Measurements from ENCODE around the gene BTN1A1. TPM values are rescaled to one million over a fixed set of nuclear protein-coding genes. Genes with fewer than 3 reads are reported as not detected.

Gene BTN1A1
- polyA plus RNA-seq, 3 donors = 0.14 to 0.23 (median 0.17) TPM

- DNase-seq (ENCODE audit: extremely low read depth in 1 of 11, low read depth in 9 of 11, low spot score in 4 of 11) = peak; percentile 75 to 93 (median 86)
Observed at GRCh38 chr6:26473758-26474438, 26.2 kb upstream of the BTN1A1 start.

GRCh38 chr6:26474439-26474881 lies 25.6 kb upstream of the BTN1A1 start:
- peak in 2 of 11 donors; percentile 24 to 42 for DNase-seq (ENCODE audit: extremely low read depth in 1 of 11, low read depth in 9 of 11, low spot score in 4 of 11)

- no peak for DNase-seq (ENCODE audit: extremely low read depth in 1 of 11, low read depth in 9 of 11, low spot score in 4 of 11)
Observed at GRCh38 chr6:26475823-26476729, 24.0 kb upstream of the BTN1A1 start.

- DNase-seq (ENCODE audit: extremely low read depth in 1 of 11, low read depth in 9 of 11, low spot score in 4 of 11) = no peak
Observed at GRCh38 chr6:26476896-26477295, 23.2 kb upstream of the BTN1A1 start.

- no peak for DNase-seq (ENCODE audit: extremely low read depth in 1 of 11, low read depth in 9 of 11, low spot score in 4 of 11)
Observed at GRCh38 chr6:26477426-26477825, 22.7 kb upstream of the BTN1A1 start.

GRCh38 chr6:26478100-26478984 lies 21.8 kb upstream of the BTN1A1 start:
- DNase-seq (ENCODE audit: extremely low read depth in 1 of 11, low read depth in 9 of 11, low spot score in 4 of 11) = no peak

- DNase-seq (ENCODE audit: extremely low read depth in 1 of 11, low read depth in 9 of 11, low spot score in 4 of 11) = no peak
Observed at GRCh38 chr6:26478985-26479278, 21.2 kb upstream of the BTN1A1 start.

GRCh38 chr6:26482338-26482737 lies 17.8 kb upstream of the BTN1A1 start:
- no peak for DNase-seq (ENCODE audit: extremely low read depth in 1 of 11, low read depth in 9 of 11, low spot score in 4 of 11)

- DNase-seq (ENCODE audit: extremely low read depth in 1 of 11, low read depth in 9 of 11, low spot score in 4 of 11) = no peak
Observed at GRCh38 chr6:26483727-26484126, 16.4 kb upstream of the BTN1A1 start.

GRCh38 chr6:26484161-26484560 lies 15.9 kb upstream of the BTN1A1 start:
- DNase-seq (ENCODE audit: extremely low read depth in 1 of 11, low read depth in 9 of 11, low spot score in 4 of 11) = no peak

- no peak for DNase-seq (ENCODE audit: extremely low read depth in 1 of 11, low read depth in 9 of 11, low spot score in 4 of 11)
Observed at GRCh38 chr6:26485112-26485780, 14.9 kb upstream of the BTN1A1 start.

GRCh38 chr6:26486358-26486757 lies 13.7 kb upstream of the BTN1A1 start:
- DNase-seq (ENCODE audit: extremely low read depth in 1 of 11, low read depth in 9 of 11, low spot score in 4 of 11) = no peak

GRCh38 chr6:26487466-26487865 lies 12.6 kb upstream of the BTN1A1 start:
- DNase-seq (ENCODE audit: extremely low read depth in 1 of 11, low read depth in 9 of 11, low spot score in 4 of 11) = no peak

GRCh38 chr6:26489996-26490964 lies 9.8 kb upstream of the BTN1A1 start:
- no peak for DNase-seq (ENCODE audit: extremely low read depth in 1 of 11, low read depth in 9 of 11, low spot score in 4 of 11)

GRCh38 chr6:26491604-26492003 lies 8.5 kb upstream of the BTN1A1 start:
- no peak for DNase-seq (ENCODE audit: extremely low read depth in 1 of 11, low read depth in 9 of 11, low spot score in 4 of 11)

GRCh38 chr6:26493258-26493657 lies 6.8 kb upstream of the BTN1A1 start:
- DNase-seq (ENCODE audit: extremely low read depth in 1 of 11, low read depth in 9 of 11, low spot score in 4 of 11) = no peak

GRCh38 chr6:26494117-26494516 lies 6.0 kb upstream of the BTN1A1 start:
- no peak for DNase-seq (ENCODE audit: extremely low read depth in 1 of 11, low read depth in 9 of 11, low spot score in 4 of 11)

GRCh38 chr6:26495281-26495680 lies 4.8 kb upstream of the BTN1A1 start:
- no peak for DNase-seq (ENCODE audit: extremely low read depth in 1 of 11, low read depth in 9 of 11, low spot score in 4 of 11)

All from renal cortex interstitium (tissue), 11 donors.